Naive B cell (primary cell): ENCODE data around the gene DCDC2. TPM values are rescaled to one million over a fixed set of nuclear protein-coding genes. Genes with fewer than 3 reads are reported as not detected.

Experiments
- ATAC-seq, 2 donors: fragments of 150-1000 bp; cut with Tn5 transposase; 2 replicates each; pipeline ENCODE4 v1.10.0; 2021; ENCODE audit warnings: low read depth in 2 of 2, mild to moderate bottlenecking in 2 of 2, moderate library complexity in 2 of 2
- DNase-seq: peaks from one replicate; pipeline ENCODE4 v3.0.0; 2022
- H3K27ac Mint-ChIP-seq, 6 donors: one replicate each; pipeline ENCODE4 v1.8.0; 2020 to 2022; ENCODE audit warnings: mild to moderate bottlenecking in 6 of 6, mixed read lengths in 6 of 6, moderate library complexity in 5 of 6, inconsistent platforms in 2 of 6
- H3K27me3 Mint-ChIP-seq, 3 donors: one replicate each; pipeline ENCODE4 v1.8.0; 2021 to 2022; ENCODE audit warnings: mixed read lengths in 3 of 3, mild to moderate bottlenecking in 1 of 3
- H3K36me3 Mint-ChIP-seq, 2 donors: one replicate each; pipeline ENCODE4 v1.8.0; 2020 to 2022; ENCODE audit warnings: mixed read lengths in 2 of 2, inconsistent platforms in 1 of 2, mild to moderate bottlenecking in 1 of 2
- H3K4me1 Mint-ChIP-seq, 3 donors: one replicate each; pipeline ENCODE4 v1.8.0; 2020 to 2022; ENCODE audit warnings: mixed read lengths in 3 of 3, inconsistent platforms in 1 of 3, mild to moderate bottlenecking in 1 of 3, moderate library complexity in 1 of 3
- H3K4me3 Mint-ChIP-seq, 8 donors: one replicate each; pipeline ENCODE4 v1.8.0; 2020 to 2022; ENCODE audit warnings: mild to moderate bottlenecking in 8 of 8, mixed read lengths in 8 of 8, moderate library complexity in 8 of 8, inconsistent platforms in 2 of 8
- H3K9me3 Mint-ChIP-seq, 7 donors: one replicate each; pipeline ENCODE4 v1.8.0; 2020 to 2022; ENCODE audit warnings: mixed read lengths in 7 of 7, mild to moderate bottlenecking in 5 of 7, inconsistent platforms in 2 of 7, moderate library complexity in 1 of 7
- polyA plus RNA-seq, 6 donors: library from polyadenylated mRNA; unstranded; fragments of 300-500 nt; fragmentation: Illumina TruSeq; gene quantifications; one replicate each; pipeline ENCODE4 v1.2.3, GENCODE V29; 2021; ENCODE audit warnings: low read depth in 6 of 6

Gene DCDC2
- polyA plus RNA-seq, 6 donors from 2014 or later, result not detected

- DNase-seq, result no peak
- Mint-ChIP-seq H3K4me1 (peaks cover 0 to 6% (median 4%) of the 10 kb centered on the region in 3 donors), H3K27ac (no peak overlapping the region), H3K27me3 (peaks cover 27 to 38% (median 34%) of the 10 kb centered on the region in 3 donors), H3K9me3 (peaks cover 4 to 12% (median 7%) of the 10 kb centered on the region in 7 donors), H3K4me3 (no peak overlapping the region), H3K36me3 (peaks cover 0 to 12% of the 10 kb centered on the region in 2 donors)
- ATAC-seq, result no peak
Measured at GRCh38 chr6:24122139-24122538, 235.7 kb downstream of the DCDC2 start.

Other genes starting within 250 kb of the DCDC2 start
- not detected for gene NRSN1, start 231.8 kb downstream of the DCDC2 start, polyA plus RNA-seq
- 10 to 100 TPM; 17.3 to 31.6 (median 19.3) TPM for gene MRS2, start 44.9 kb upstream of the DCDC2 start, polyA plus RNA-seq
- gene GPLD1, start 131.5 kb upstream of the DCDC2 start, polyA plus RNA-seq, result 1 to 10 TPM in 4 of 6 donors, under 1 TPM in 1, not detected in 1; 0.49 to 3.0 (median 2.2) TPM
- 10 to 100 TPM; 12.1 to 21.8 (median 17.8) TPM for gene ALDH5A1, start 136.9 kb upstream of the DCDC2 start, polyA plus RNA-seq